A549 treated with DMSO at 1 μM for 4 hours (cell line): ENCODE data around the gene CCL28. TPM values are rescaled to one million over a fixed set of nuclear protein-coding genes. Genes with fewer than 3 reads are reported as not detected.

Experiments used
- total RNA-seq: library from RNA; stranded (reverse); fragments of 200-300 nt; extraction: Qiagen RNA extraction; gene quantifications from 5 replicates; pipeline ENCODE4 v1.2.3, GENCODE V29; 2022; ENCODE audit warnings: low read depth

The CCL28 gene, protein sequence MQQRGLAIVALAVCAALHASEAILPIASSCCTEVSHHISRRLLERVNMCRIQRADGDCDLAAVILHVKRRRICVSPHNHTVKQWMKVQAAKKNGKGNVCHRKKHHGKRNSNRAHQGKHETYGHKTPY
- total RNA-seq, result 0.06 to 0.31 TPM (median 0.13 TPM) in 5 replicates

GRCh38 chr5:43412156-43412555, at the start of gene CCL28:
CCL28 (minus strand) TSS chr5:43412391; CDS start chr5:43412316, 75 bp downstream.

Other genes starting within 250 kb of the CCL28 start
- gene NIM1K, start 220.2 kb downstream of the CCL28 start, total RNA-seq, result 0.07 to 0.36 TPM (median 0.21 TPM) in 5 replicates
- 48.7 to 63.3 TPM (median 58.5 TPM) in 5 replicates for gene HMGCS1, start 99.0 kb downstream of the CCL28 start, total RNA-seq
- 18.3 to 27.1 TPM (median 23.1 TPM) in 5 replicates for gene TMEM267, start 71.5 kb upstream of the CCL28 start, total RNA-seq
- gene C5orf34, start 102.8 kb upstream of the CCL28 start, total RNA-seq, result 4.3 to 5.6 TPM (median 4.9 TPM) in 5 replicates
- gene PAIP1, start 144.7 kb upstream of the CCL28 start, total RNA-seq, result 103 to 125 TPM (median 113 TPM) in 5 replicates
- 10.6 to 17.6 TPM (median 12.5 TPM) in 5 replicates for gene NNT, start 190.8 kb upstream of the CCL28 start, total RNA-seq